Measurements from ENCODE around the gene DHRS11.
A peak's percentile ranks its signal among the peaks of the same experiment; 100 is the strongest.

- no peak for TF ChIP-seq CTCF (IDR thresholded peaks at IDR 0.05)
- peak; percentile 93 for TF ChIP-seq SIN3A (IDR thresholded peaks at IDR 0.05; ENCODE audit: borderline replicate concordance, insufficient read depth, low read depth, low read length)
- peak; percentile 90 for TF ChIP-seq POLR2AphosphoS5 (IDR thresholded peaks at IDR 0.05; ENCODE audit: low read depth, low read length)
- TF ChIP-seq REST (IDR thresholded peaks at IDR 0.05; ENCODE audit: insufficient read depth in 1 of 2, low read depth in 2 of 2, low read length in 1 of 2) = no peak
Observed at GRCh38 chr17:36601303-36602029, 9.8 kb downstream of the DHRS11 start, which contains the start of gene MRM1.

Measured in Panc1 (cell line).